ENCODE data around the gene AJAP1. TPM values are rescaled to one million over a fixed set of nuclear protein-coding genes. Genes with fewer than 3 reads are reported as not detected.

Gene AJAP1
- total RNA-seq, 1 donor from 2014 or later: 6.9 TPM

- no peak for DNase-seq (ENCODE audit: low spot score in 2 of 2)
- no peak overlapping the region for H3K4me3 ChIP-seq
- TF ChIP-seq CTCF (IDR thresholded peaks at IDR 0.05): no peak
- no peaks in the 10 kb centered on the region for H3K27me3 ChIP-seq
- no peak overlapping the region for H3K27ac ChIP-seq
- intact Hi-C loops (cut with DNase I): no loop called here
- no peaks in the 10 kb centered on the region for H3K36me3 ChIP-seq
- H3K4me1 ChIP-seq: no peaks in the 10 kb centered on the region
- H3K9me3 ChIP-seq: no peaks in the 10 kb centered on the region
Observed at GRCh38 chr1:4726620-4727341, 72.4 kb downstream of the AJAP1 start.

- no peak for DNase-seq (ENCODE audit: low spot score in 2 of 2)
- H3K27ac ChIP-seq: no peak overlapping the region
- no peaks in the 10 kb centered on the region for H3K27me3 ChIP-seq
- H3K4me3 ChIP-seq: no peak overlapping the region
- H3K36me3 ChIP-seq: no peaks in the 10 kb centered on the region
- H3K4me1 ChIP-seq: no peaks in the 10 kb centered on the region
- H3K9me3 ChIP-seq: no peaks in the 10 kb centered on the region
- no peak for TF ChIP-seq CTCF (IDR thresholded peaks at IDR 0.05)
- intact Hi-C loops (cut with DNase I): no loop called here
Observed at GRCh38 chr1:4728319-4729089, 74.1 kb downstream of the AJAP1 start.

GRCh38 chr1:4729090-4729471, 74.7 kb downstream of the AJAP1 start:
- H3K27me3 ChIP-seq: no peaks in the 10 kb centered on the region
- H3K27ac ChIP-seq: no peak overlapping the region
- no peak for TF ChIP-seq CTCF (IDR thresholded peaks at IDR 0.05)
- intact Hi-C loops (cut with DNase I): no loop called here
- H3K4me3 ChIP-seq: no peak overlapping the region
- no peaks in the 10 kb centered on the region for H3K9me3 ChIP-seq
- no peaks in the 10 kb centered on the region for H3K36me3 ChIP-seq
- DNase-seq (ENCODE audit: low spot score in 2 of 2): no peak
- H3K4me1 ChIP-seq: no peaks in the 10 kb centered on the region

- H3K4me1 ChIP-seq: no peaks in the 10 kb centered on the region
- H3K9me3 ChIP-seq: no peaks in the 10 kb centered on the region
- intact Hi-C loops (cut with DNase I): no loop called here
- no peak overlapping the region for H3K4me3 ChIP-seq
- H3K36me3 ChIP-seq: no peaks in the 10 kb centered on the region
- no peaks in the 10 kb centered on the region for H3K27me3 ChIP-seq
- H3K27ac ChIP-seq: no peak overlapping the region
- TF ChIP-seq CTCF (IDR thresholded peaks at IDR 0.05): no peak
- DNase-seq (ENCODE audit: low spot score in 2 of 2): no peak
Observed at GRCh38 chr1:4730078-4730477, 75.7 kb downstream of the AJAP1 start.

- intact Hi-C loops (cut with DNase I): no loop called here
- no peaks in the 10 kb centered on the region for H3K9me3 ChIP-seq
- no peak for DNase-seq (ENCODE audit: low spot score in 2 of 2)
- TF ChIP-seq CTCF (IDR thresholded peaks at IDR 0.05): no peak
- H3K4me1 ChIP-seq: no peaks in the 10 kb centered on the region
- H3K27ac ChIP-seq: no peak overlapping the region
- H3K4me3 ChIP-seq: no peak overlapping the region
- H3K36me3 ChIP-seq: no peaks in the 10 kb centered on the region
- H3K27me3 ChIP-seq: no peaks in the 10 kb centered on the region
Observed at GRCh38 chr1:4733446-4734177, 79.2 kb downstream of the AJAP1 start.

Measured in ascending aorta (tissue), 2 donors.